Kidney (tissue), 22 donors: ENCODE measurements around the gene PSMB8. TPM values are rescaled to one million over a fixed set of nuclear protein-coding genes. Genes with fewer than 3 reads are reported as not detected.

Experiments used
- DNase-seq, 5 donors: peaks; one replicate each; pipeline ENCODE4 v3.0.0-alpha.2; 2013 to 2020
- FAIRE-seq: peaks from 2 replicates; lab custom pipeline; 2012; peaks lifted over from hg19 to GRCh38; lab: Jason Lieb, UNC
- H3K27ac ChIP-seq, 2 donors: one replicate each; pipeline ENCODE4 v1.7.0; 2013; ENCODE audit warnings: low read depth in 2 of 2, low read length in 2 of 2, inconsistent platforms in 1 of 2
- H3K27me3 ChIP-seq: one replicate; pipeline ENCODE4 v1.7.1; 2013; ENCODE audit warnings: low read length, inconsistent platforms; ENCODE audit not compliant: control insufficient read depth, insufficient read depth
- H3K36me3 ChIP-seq, 3 donors: one replicate each; pipeline versions ENCODE4 v1.7.0 to v1.7.1; 2013; ENCODE audit warnings: low read length in 3 of 3, control low read depth in 1 of 3, inconsistent platforms in 1 of 3; ENCODE audit not compliant: insufficient read depth in 3 of 3, control insufficient read depth in 2 of 3
- H3K4me1 ChIP-seq, 3 donors: one replicate each; pipeline versions ENCODE4 v1.7.0 to v1.7.1; 2013; ENCODE audit warnings: low read length in 3 of 3, inconsistent platforms in 1 of 3, low read depth in 1 of 3; ENCODE audit not compliant: control insufficient read depth in 2 of 3, insufficient read depth in 2 of 3
- H3K4me3 ChIP-seq, 3 donors: one replicate each; pipeline versions ENCODE4 v1.7.0 to v1.8.1; 2013; ENCODE audit warnings: low read length in 3 of 3, control low read depth in 1 of 3, inconsistent platforms in 1 of 3
- H3K9ac ChIP-seq, 3 donors: one replicate each; pipeline versions ENCODE4 v1.7.0 to v1.7.1; 2013; ENCODE audit warnings: low read length in 3 of 3, control low read depth in 1 of 3, inconsistent platforms in 1 of 3
- H3K9me3 ChIP-seq, 3 donors: one replicate each; pipeline versions ENCODE4 v1.7.0 to v1.7.1; 2013; ENCODE audit warnings: low read length in 3 of 3, control low read depth in 1 of 3, inconsistent platforms in 1 of 3; ENCODE audit not compliant: control insufficient read depth in 2 of 3, insufficient read depth in 1 of 3
- intact Hi-C: fragments of 100-400 bp; cut with DNase I; formaldehyde crosslinking; loops from one replicate; pipeline ENCODE4 v1.11.1; 2022
- long read RNA-seq, 10 donors: library from polyadenylated mRNA in 1 of 10; unstranded in 1 of 10; transcript quantifications; one replicate each; pipeline ENCODE4 v2.0.0 and lab custom pipeline, GENCODE V29; 2021 to 2026
- polyA plus RNA-seq: library from polyadenylated mRNA; stranded (reverse); fragments of 350-450 nt; fragmentation: Illumina TruSeq; extraction: RNeasy Lipid Tissue Mini Kit (QIAGEN cat#74804); gene quantifications from one replicate; pipeline ENCODE4 v1.2.3, GENCODE V29; 2014; ENCODE audit warnings: low read depth, low replicate concordance; ENCODE audit not compliant: insufficient read depth
- total RNA-seq: library from RNA; stranded (reverse); fragmentation: NEBNext Ultra II Directional; extraction: Animal tissue kit (Norgen Biotek cat#: 25700); gene quantifications from one replicate; pipeline ENCODE4 v1.2.1, GENCODE V29; 2021
- TF ChIP-seq, protein P1 (sequence below): IDR thresholded peaks from 3 replicates; pipeline ENCODE4 v1.5.1; 2012; ENCODE audit warnings: mild to moderate bottlenecking, moderate library complexity, borderline replicate concordance; ENCODE audit not compliant: insufficient read depth; ENCODE audit errors: extremely low read depth
- donor health status: control.
- donor health status: control.
- donor health status: control.
- donor health status: control.
- donor health status: control.
- donor health status: DM: yes; HTN: yes; CAD: no.
- donor health status: Normal renal cell carcinoma (clear cell type).

PSMB8 gene
- total RNA-seq (79.6 TPM), polyA plus RNA-seq (90.6 TPM)
- long read RNA-seq, donor 1, transcript PSMB8-202 (6 exons, 1,124 nt): minor isoform, 6 of 15 reads
- long read RNA-seq, donor 1, transcript PSMB8-205 (2 exons, 835 nt): major isoform, 8 of 15 reads
- long read RNA-seq, donor 1, partial matches to known transcripts: 0 of 15 reads
- long read RNA-seq, donor 1, other reads (novel, unspliced or antisense): 0 of 15 reads
- long read RNA-seq, donor 2, transcript PSMB8-202 (6 exons, 1,124 nt): major isoform, 12 of 19 reads
- long read RNA-seq, donor 2, transcript PSMB8-205 (2 exons, 835 nt): minor isoform, 5 of 19 reads
- long read RNA-seq, donor 2, partial matches to known transcripts: 0 of 19 reads
- long read RNA-seq, donor 2, other reads (novel, unspliced or antisense): 0 of 19 reads
- long read RNA-seq, donor 3, transcript PSMB8-202 (6 exons, 1,124 nt): major isoform, 13 of 18 reads
- long read RNA-seq, donor 3, partial matches to known transcripts: 0 of 18 reads
- long read RNA-seq, donor 3, other reads (novel, unspliced or antisense): 0 of 18 reads
- long read RNA-seq, donor 4, transcript PSMB8-202 (6 exons, 1,124 nt): major isoform, 16 of 18 reads
- long read RNA-seq, donor 4, partial matches to known transcripts: 0 of 18 reads
- long read RNA-seq, donor 4, other reads (novel, unspliced or antisense): 0 of 18 reads
- long read RNA-seq, donor 5, partial matches to known transcripts: 0 of 1 reads
- long read RNA-seq, donor 5, other reads (novel, unspliced or antisense): 0 of 1 reads
- long read RNA-seq, donor 6, transcript PSMB8-202 (6 exons, 1,124 nt): major isoform, 20 of 42 reads
- long read RNA-seq, donor 6, transcript PSMB8-201 (6 exons, 1,351 nt): minor isoform, 5 of 42 reads
- long read RNA-seq, donor 6, transcript PSMB8-205 (2 exons, 835 nt): minor isoform, 15 of 42 reads
- long read RNA-seq, donor 6, partial matches to known transcripts: 0 of 42 reads
- long read RNA-seq, donor 6, other reads (novel, unspliced or antisense): 0 of 42 reads
- long read RNA-seq, donor 7, transcript PSMB8-202 (6 exons, 1,124 nt): major isoform, 44 of 187 reads
- long read RNA-seq, donor 7, partial matches to known transcripts: 2 of 187 reads
- long read RNA-seq, donor 7, other reads (novel, unspliced or antisense): 136 of 187 reads
- long read RNA-seq, donor 8, transcript PSMB8-202 (6 exons, 1,124 nt): major isoform, 9 of 17 reads
- long read RNA-seq, donor 8, transcript PSMB8-205 (2 exons, 835 nt): minor isoform, 7 of 17 reads
- long read RNA-seq, donor 8, partial matches to known transcripts: 0 of 17 reads
- long read RNA-seq, donor 8, other reads (novel, unspliced or antisense): 0 of 17 reads
- long read RNA-seq, donor 9, transcript PSMB8-202 (6 exons, 1,124 nt): major isoform, 13 of 19 reads
- long read RNA-seq, donor 9, partial matches to known transcripts: 0 of 19 reads
- long read RNA-seq, donor 9, other reads (novel, unspliced or antisense): 0 of 19 reads
- long read RNA-seq, donor 10, transcript PSMB8-205 (2 exons, 835 nt): minor isoform, 5 of 29 reads
- long read RNA-seq, donor 10, transcript PSMB8-202 (6 exons, 1,124 nt): major isoform, 12 of 29 reads
- long read RNA-seq, donor 10, partial matches to known transcripts: 8 of 29 reads
- long read RNA-seq, donor 10, other reads (novel, unspliced or antisense): 0 of 29 reads

DNA sequence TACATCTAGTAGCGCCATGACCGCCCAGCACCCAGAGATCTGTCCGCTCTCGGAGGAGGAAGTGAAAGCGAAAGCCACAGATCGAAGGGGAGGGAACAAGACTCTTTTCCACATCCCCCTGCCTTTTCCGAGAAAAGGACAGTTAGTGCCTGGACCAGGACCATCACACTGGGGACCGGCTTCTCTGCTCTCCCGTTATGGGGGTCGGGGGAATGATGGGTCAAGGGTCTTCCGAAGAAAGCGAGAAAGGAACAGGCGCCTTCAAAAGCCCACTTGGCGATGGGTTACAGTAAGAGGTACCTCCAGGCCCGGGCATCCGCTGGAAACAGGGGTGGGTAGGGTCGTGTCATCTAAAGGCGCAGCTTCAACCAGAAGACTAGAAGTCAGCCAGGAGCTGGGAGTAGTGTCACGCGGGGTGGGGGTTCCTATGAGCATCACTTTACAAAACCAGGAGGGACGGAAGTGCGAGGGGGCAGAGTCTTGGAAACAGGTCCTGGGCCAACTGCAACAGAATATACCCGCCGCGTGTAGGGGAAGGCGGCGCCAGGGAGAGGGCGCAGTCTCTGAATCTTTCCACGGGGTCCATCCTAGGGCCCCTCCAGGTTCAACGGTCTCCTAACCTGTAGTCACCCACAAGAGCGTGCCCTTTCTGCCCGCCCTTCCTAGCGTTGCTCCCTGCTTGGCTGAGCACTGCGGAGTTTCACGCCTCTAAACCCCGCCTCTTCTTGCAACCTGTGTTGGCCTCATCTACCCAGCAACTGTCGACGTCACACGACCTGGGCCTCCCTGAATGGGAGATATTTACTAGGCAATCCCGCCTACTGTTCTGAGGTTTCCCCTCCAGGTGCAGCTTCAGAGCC lies at the start of gene PSMB8:
Gene PSMB8, minus strand, starts transcription at position 69 of the 860 bp plus-strand sequence. Its CDS starts 51 bp downstream, at position 18.
- FAIRE-seq: peak; percentile 86
- peaks cover 0 to 15% (median 0%) of the 10 kb centered on the region in 3 donors for H3K4me1 ChIP-seq
- peak within 1 kb of the TSS; percentile 91 to 97 for H3K27ac ChIP-seq

GRCh38 chr6:32890831-32891230 lies 47.0 kb upstream of the PSMB8 start:
- Histone ChIP-seq H3K4me3 (no peak overlapping the region), H3K27me3 (no peaks in the 10 kb centered on the region), H3K9ac (no peak overlapping the region), H3K4me1 (peaks cover under 1 to 14% (median 6%) of the 10 kb centered on the region in 3 donors), H3K27ac (no peak overlapping the region), H3K36me3 (no peaks in the 10 kb centered on the region), H3K9me3 (no peaks in the 10 kb centered on the region)
- TF ChIP-seq, protein P1, sequence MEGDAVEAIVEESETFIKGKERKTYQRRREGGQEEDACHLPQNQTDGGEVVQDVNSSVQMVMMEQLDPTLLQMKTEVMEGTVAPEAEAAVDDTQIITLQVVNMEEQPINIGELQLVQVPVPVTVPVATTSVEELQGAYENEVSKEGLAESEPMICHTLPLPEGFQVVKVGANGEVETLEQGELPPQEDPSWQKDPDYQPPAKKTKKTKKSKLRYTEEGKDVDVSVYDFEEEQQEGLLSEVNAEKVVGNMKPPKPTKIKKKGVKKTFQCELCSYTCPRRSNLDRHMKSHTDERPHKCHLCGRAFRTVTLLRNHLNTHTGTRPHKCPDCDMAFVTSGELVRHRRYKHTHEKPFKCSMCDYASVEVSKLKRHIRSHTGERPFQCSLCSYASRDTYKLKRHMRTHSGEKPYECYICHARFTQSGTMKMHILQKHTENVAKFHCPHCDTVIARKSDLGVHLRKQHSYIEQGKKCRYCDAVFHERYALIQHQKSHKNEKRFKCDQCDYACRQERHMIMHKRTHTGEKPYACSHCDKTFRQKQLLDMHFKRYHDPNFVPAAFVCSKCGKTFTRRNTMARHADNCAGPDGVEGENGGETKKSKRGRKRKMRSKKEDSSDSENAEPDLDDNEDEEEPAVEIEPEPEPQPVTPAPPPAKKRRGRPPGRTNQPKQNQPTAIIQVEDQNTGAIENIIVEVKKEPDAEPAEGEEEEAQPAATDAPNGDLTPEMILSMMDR: no peak
- intact Hi-C loops: loop anchor here (10.0 kb wide), 1 partner anchor 84 kb away; no protein-coding TSS in a partner anchor
- FAIRE-seq (no peak), DNase-seq (no peak)

More for the DNA sequence above, at the start of gene PSMB8:
- Histone ChIP-seq H3K27me3 (no peaks in the 10 kb centered on the region), H3K36me3 (peaks cover 0 to 31% (median 22%) of the 10 kb centered on the region in 3 donors), H3K9ac (peak within 1 kb of the TSS; percentile 86 to 98 (median 95)), H3K9me3 (no peaks in the 10 kb centered on the region), H3K4me3 (peak within 1 kb of the TSS; percentile 93 to 97 (median 95))
- intact Hi-C loops: no loop called here
- DNase-seq: peak; percentile 95 to 99 (median 97)
- TF ChIP-seq, protein P1: no peak
